HUDEP-2 (cell line): ENCODE measurements around the gene GPR55.
A peak's percentile ranks its signal among the peaks of the same experiment; 100 is the strongest.

Experiments used
- DNase-seq, 76 experiments: peaks; one replicate each; lab custom pipeline; 2025; ENCODE audit not compliant: unreplicated experiment in 76 of 76; lab: John Stamatoyannopoulos, UW

Gene GPR55

DNA sequence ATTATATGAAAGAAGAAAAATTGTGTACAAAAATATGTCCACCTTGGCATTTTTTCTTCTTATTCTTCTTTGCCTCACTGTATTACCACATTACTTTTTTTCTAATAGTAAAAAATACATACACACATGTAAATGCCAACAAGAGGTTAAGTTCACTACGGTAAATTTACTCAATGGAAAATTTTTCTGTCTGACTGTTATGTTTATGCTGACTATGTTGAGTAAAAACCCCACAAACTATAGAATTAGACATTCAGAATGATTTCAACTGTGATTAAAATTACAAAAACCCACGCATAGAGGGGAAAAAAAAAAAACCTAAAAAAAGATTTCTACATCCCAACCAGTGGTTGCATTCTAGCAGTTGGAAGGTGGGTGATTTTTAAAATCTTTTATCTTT is 5.4 kb downstream of the GPR55 start:
- no peak for DNase-seq

GRCh38 chr2:230919240-230919639 is 5.8 kb downstream of the GPR55 start:
- no peak for DNase-seq

DNA sequence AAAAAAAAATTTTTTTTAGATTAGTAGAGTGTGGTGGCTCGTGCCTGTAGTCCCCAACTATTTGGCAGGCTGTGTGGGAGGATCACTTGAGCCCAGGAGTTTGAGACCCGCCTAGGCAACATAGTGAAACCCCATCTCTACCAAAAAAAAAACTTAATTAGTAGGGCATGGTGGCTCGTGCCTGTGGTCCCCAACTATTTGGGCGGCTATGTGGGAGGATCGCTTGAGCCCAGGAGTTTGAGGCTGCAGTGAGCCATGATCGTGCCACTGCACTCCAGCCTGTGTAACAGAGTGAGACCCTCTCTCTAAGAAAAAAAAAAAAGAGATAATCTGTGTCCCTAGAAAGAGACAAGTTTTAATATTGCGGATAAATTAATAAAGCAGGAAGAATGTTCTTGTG is 8.8 kb downstream of the GPR55 start:
- DNase-seq = no peak

- no peak for DNase-seq
Measured at GRCh38 chr2:230915319-230915718, 9.7 kb downstream of the GPR55 start.

- DNase-seq = no peak
Measured at GRCh38 chr2:230914886-230915285, 10.2 kb downstream of the GPR55 start.

DNA sequence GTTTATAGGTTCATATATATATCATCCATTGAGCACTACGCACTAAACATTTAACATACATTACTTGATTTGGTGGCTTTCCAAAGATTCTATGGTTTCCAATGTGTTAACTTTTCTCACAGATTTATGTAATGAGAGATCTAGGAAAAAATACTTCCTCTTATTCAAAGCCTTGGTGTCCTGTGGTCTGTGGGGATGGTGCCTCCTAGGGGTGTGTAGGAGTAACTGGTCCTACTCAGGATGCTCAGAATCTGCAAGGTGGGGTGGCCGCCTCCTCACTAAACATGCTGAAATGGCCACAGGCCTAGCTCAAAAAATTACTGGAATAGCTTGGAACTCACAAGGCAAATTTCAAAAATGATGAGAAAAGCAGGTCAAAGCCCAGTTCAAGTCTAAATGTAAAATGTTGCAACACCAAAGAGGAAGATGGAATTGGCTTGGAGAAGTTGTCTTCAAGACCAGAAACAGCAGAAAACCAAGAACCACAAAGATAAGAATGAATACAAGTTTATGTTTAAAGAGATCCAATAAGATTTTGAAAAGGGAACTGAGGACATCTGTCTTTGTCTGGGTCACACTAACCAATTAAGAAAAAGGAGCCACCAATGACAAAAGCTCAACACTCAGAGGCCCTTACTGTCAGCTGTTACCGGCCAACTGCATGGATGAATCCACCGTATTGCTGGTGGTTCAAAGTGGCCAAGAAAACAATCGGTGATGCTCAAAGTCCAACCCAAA is 11.5 kb downstream of the GPR55 start:
- no peak for DNase-seq

GRCh38 chr2:230912724-230913123 is 12.3 kb downstream of the GPR55 start:
- DNase-seq = no peak

GRCh38 chr2:230912046-230912445 is 13.0 kb downstream of the GPR55 start:
- DNase-seq = no peak

DNA sequence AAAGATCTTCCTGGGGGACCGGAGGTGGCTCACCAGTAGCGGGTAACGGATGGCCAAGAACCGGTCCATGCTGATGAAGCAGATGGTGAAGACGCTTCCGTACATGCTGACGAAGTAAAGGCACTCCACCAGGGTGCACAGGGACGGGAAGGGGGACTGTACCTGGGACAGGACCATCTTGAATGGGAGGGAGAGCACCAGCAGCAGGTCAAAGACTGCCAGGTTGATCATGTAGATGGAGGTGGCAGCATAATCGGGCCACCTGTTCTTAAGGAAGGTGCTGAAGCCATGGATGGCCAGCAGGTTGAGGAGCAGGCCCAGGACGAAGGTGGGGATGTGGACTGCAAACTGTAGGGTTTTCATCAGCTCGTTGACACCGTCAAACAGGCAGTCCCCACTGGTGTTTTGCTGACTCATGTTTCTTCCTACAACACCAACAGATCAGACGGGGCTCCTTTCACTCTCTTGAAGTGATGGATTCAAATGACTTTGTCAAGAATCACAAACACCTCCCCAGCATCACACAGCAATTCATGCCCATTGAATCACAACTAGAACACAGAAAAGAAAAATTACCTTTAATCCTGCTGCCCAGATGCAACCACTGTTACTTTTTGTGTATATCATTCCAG is 14.4 kb downstream of the GPR55 start:
- no peak for DNase-seq

- no peak for DNase-seq
Measured at GRCh38 chr2:230909841-230910545, 15.0 kb downstream of the GPR55 start.

GRCh38 chr2:230908595-230909191 is 16.3 kb downstream of the GPR55 start:
- peak in 2 of 76 experiments; percentile 12 to 15 for DNase-seq

DNA sequence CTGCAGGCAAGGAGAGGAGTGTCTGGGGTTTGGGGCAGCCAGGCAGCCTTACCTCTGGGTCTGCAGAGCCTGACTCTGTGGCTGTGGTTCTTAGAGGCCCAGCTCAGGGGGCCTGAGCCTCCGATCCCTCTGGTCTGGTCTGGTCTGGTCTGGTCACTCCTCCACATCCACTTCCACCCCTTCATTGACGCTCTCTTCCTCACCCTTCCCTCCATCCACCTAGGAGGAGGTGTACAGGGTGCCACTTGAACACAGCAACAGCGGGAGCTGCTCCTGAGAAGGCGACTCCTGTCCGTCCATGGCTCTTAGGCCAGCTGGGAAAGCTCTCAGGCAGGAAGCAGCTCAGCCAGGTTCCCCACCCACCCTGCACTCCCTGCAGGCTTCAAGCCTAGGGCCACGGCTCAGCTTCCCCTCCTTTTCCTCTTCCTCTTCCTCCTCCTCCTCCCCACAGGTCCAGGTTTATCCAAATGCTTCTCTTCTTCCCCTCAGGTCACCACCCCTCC is 16.9 kb downstream of the GPR55 start:
- DNase-seq = no peak

DNA sequence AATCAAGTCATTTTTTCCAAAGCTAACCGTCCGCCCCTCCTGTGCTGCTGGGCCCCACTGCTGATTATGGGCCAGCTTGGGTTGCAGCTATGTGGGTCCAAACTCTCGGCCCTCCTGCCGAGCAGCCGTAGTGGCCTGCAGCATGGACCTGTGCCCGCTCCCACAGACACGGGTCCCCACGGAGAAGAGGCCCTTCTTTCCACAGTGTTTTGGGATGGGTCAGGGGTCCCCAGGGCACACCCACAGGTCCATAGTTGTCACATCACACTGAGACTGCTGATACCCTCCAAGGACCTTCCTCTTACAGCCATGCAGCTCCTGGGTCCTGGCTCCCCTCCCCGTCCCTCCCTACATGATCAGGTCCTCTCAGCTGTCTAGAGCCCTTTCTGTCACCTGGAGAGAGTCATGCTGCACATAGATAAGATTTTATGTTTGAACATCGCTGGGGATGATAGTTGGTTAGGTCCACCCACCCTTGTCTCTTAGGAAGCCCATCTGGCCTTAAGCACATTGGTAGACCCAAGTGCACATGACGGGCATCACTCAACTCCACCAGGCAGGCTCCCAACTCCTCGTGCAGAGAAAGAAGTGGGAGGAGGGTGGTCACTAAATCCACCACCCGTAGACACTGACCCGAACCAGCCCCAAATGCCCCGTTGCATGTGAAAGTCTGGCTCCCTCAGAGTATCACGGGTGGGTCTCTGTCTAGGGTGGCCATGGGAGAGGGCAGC is 17.5 kb downstream of the GPR55 start:
- peak in 1 of 76 experiments; percentile 23 for DNase-seq

GRCh38 chr2:230906471-230907230 is 18.4 kb downstream of the GPR55 start:
- DNase-seq = no peak

DNA sequence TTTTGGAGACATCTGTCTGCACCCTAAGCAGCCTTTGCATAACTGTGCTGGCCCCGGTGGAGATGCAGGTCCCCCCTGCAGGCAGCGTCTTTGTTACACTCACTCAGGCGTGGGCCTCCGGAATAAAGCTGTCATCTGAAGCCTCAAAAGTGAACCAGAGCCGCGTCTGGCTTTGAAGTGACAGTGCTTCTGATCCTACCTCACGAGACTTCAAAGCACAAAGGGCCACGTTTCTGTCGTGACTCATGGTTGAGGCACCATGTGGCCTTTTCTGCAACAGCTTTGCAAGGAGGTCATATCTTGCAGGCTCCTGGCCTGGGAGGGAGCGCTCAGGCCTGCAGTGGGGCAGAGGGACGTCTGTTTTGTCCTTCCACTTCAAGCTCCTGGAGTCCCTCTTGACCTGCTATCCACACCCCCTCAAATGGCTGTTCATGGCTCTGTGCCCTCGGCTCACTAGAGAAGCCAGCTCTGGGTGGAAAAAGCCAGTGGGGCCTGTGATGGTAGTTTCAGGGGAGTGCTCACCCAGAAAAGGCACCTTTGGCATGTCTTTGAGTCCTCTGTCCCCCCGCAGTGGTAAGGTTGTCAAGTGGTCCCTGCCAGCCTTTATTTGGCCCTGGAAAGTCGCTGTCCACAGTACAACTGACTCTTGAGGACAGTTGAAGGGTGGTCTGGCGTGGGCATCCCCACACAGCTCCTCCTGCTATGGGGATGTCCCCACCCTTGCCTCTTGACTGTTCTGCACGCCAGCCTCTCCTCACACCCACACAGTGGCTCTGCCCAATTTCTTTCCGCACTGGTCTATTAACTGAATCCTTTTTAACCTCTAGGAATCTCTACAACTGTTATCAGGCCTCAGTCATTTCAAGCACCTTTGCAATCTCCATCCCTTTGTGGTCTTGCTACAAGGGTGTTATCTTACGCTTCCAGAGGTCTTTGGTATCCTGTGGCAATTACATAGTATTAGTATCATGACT is 19.3 kb downstream of the GPR55 start:
- DNase-seq = peak in 1 of 76 experiments; percentile 19

DNA sequence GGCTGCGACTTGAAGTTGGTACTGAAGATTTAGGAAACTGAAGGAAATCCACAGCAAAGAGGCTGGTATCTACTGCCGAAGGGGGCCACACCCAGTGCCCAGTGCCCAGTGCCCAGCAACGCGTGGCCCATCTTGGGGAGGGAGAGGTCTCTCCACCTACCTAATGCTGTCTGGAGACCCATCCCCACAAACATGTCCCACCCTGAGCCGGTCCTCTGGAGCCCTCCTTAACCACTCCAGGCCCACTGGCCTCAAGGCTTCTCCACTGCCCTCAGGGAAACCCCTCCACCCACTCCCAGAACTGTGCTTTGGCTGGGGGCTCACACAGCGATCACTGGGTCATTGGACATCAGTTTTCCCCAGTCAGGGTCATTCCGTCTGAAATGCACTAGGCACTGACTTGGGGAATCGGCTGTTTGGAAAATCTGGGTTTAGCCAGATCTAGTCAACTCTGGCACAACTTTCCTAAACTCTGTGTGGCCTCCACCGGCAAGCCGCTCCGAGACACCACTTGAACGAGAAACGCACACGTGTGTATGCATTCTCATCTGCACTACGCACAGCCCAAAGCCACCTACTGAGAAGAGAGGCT is 20.1 kb downstream of the GPR55 start:
- no peak for DNase-seq

- no peak for DNase-seq
Measured at GRCh38 chr2:230903231-230904150, 21.6 kb downstream of the GPR55 start.
